Measurements from ENCODE around the gene MACROD2.

GRCh38 chr20:15575255-15575654 is 1579.9 kb downstream of the MACROD2 start:
- TF ChIP-seq CTCF (conservative IDR thresholded peaks at IDR 0.05) = no peak
- TF ChIP-seq ZFX (IDR thresholded peaks at IDR 0.05) = no peak
